PC-3 (cell line): Measurements from ENCODE around the gene DMD. TPM values are rescaled to one million over a fixed set of nuclear protein-coding genes. Genes with fewer than 3 reads are reported as not detected.

Experiments
- ATAC-seq: fragments of 200-7000 bp; cut with Tn5 transposase; 2 replicates; pipeline ENCODE4 v1.9.1; 2020; ENCODE audit warnings: mild to moderate bottlenecking, moderate library complexity
- BruUV-seq: library from RNA; stranded (reverse); fragments of 400-500 nt; replicated peaks from 2 replicates; lab custom pipeline; 2021; lab: Mats Ljungman, UMichigan
- CTCF ChIA-PET: fragments of 300-600 bp; sonication (Branson Sonifier 250); formaldehyde crosslinking; loops from one replicate; lab custom pipeline; 2022; ENCODE audit warnings: antibody characterized with exemption; lab: Charles Lee
- POLR2A ChIA-PET: fragments of 300-600 bp; sonication (Branson Sonifier 250); formaldehyde crosslinking; loops from one replicate; lab custom pipeline; 2022; ENCODE audit warnings: antibody characterized with exemption; ENCODE audit not compliant: unreplicated experiment; lab: Charles Lee
- DNase-seq: peaks from one replicate; pipeline ENCODE4 v3.0.0-alpha.2; 2015
- H2AFZ ChIP-seq: fragments of 300-600 bp; sonication (generic); 2 replicates; pipeline ENCODE4 v1.6.0; 2016; ENCODE audit warnings: antibody characterized with exemption, low read length
- H3F3A ChIP-seq: fragments of 300-600 bp; sonication (generic); one replicate; pipeline ENCODE4 v1.6.0; 2017; ENCODE audit warnings: antibody characterized with exemption, low read length, control low read depth, mild to moderate bottlenecking; ENCODE audit not compliant: unreplicated experiment
- H3K27ac ChIP-seq: fragments of 300-600 bp; sonication (generic); 2 replicates; pipeline ENCODE4 v1.5.1; 2016; ENCODE audit warnings: mild to moderate bottlenecking, low read length
- H3K27me3 ChIP-seq: fragments of 300-600 bp; sonication (generic); 2 replicates; pipeline ENCODE4 v1.6.1; 2016; ENCODE audit warnings: low read length, mixed read lengths
- H3K36me3 ChIP-seq: fragments of 300-600 bp; sonication (generic); 2 replicates; pipeline ENCODE4 v1.6.1; 2016; ENCODE audit warnings: low read depth, mixed run types, low read length, mixed read lengths
- H3K4me1 ChIP-seq: fragments of 300-600 bp; sonication (generic); 2 replicates; pipeline ENCODE4 v1.5.1; 2016; ENCODE audit warnings: low read length; ENCODE audit not compliant: insufficient read depth
- H3K4me2 ChIP-seq: fragments of 300-600 bp; sonication (generic); 2 replicates; pipeline ENCODE4 v1.6.0; 2016; ENCODE audit warnings: low read length
- H3K4me3 ChIP-seq: fragments of 300-600 bp; sonication (generic); 2 replicates; pipeline ENCODE4 v1.5.1; 2016; ENCODE audit warnings: mild to moderate bottlenecking, low read length, mixed read lengths
- H3K79me2 ChIP-seq: fragments of 300-600 bp; sonication (generic); 2 replicates; pipeline ENCODE4 v1.6.1; 2017; ENCODE audit warnings: low read length, mixed read lengths
- H3K9ac ChIP-seq: fragments of 300-600 bp; sonication (generic); 2 replicates; pipeline ENCODE4 v1.6.0; 2016; ENCODE audit warnings: mild to moderate bottlenecking, low read length
- H3K9me2 ChIP-seq: fragments of 300-600 bp; sonication (generic); replicated peaks from 2 replicates; pipeline ENCODE4 v1.6.1; 2016; ENCODE audit warnings: mixed run types, low read length, mixed read lengths
- H3K9me3 ChIP-seq: fragments of 300-600 bp; sonication (generic); 2 replicates; pipeline ENCODE4 v1.6.1; 2016; ENCODE audit warnings: low read length, mixed read lengths
- H4K20me1 ChIP-seq: fragments of 300-600 bp; sonication (generic); 2 replicates; pipeline ENCODE4 v1.6.1; 2016; ENCODE audit warnings: low read length, mixed read lengths
- CTCF ChIP-seq: fragments of 300-600 bp; sonication (generic); conservative IDR thresholded peaks from 2 replicates; pipeline ENCODE4 v1.5.1; 2017; ENCODE audit warnings: antibody characterized with exemption, low read depth, mild to moderate bottlenecking, low read length
- EZH2 ChIP-seq: fragments of 300-600 bp; sonication (generic); IDR thresholded peaks from one replicate; pipeline ENCODE4 v1.6.1; 2017; ENCODE audit warnings: antibody characterized with exemption, mild to moderate bottlenecking, low read length; ENCODE audit not compliant: unreplicated experiment
- EZH2phosphoT487 ChIP-seq: fragments of 300-600 bp; sonication (generic); IDR thresholded peaks from 2 replicates; pipeline ENCODE4 v1.6.1; 2018; ENCODE audit warnings: mild to moderate bottlenecking, antibody characterized with exemption, low read length, borderline replicate concordance
- intact Hi-C: fragments of 100-400 bp; cut with micrococcal nuclease; formaldehyde crosslinking; loops from 2 replicates; pipeline ENCODE4 v1.9.0; 2023
- total RNA-seq: library from RNA; depleted of rRNA; stranded (reverse); fragments of >200 nt; gene quantifications from 2 replicates; pipeline ENCODE4 v1.2.3, GENCODE V29; 2014

DMD gene
- total RNA-seq, 1 experiment from 2014 or later: not detected

GRCh38 chrX:32195611-32196010, 1015.7 kb downstream of the DMD start:
- no peaks in the 10 kb centered on the region for H4K20me1 ChIP-seq

GRCh38 chrX:32191316-32191715, 1020.0 kb downstream of the DMD start:
- Histone ChIP-seq H3K9ac (no peak overlapping the region), H3K4me1 (no peaks in the 10 kb centered on the region), H3K36me3 (no peaks in the 10 kb centered on the region), H3K4me2 (no peak overlapping the region), H2AFZ (no peak overlapping the region), H3K79me2 (no peaks in the 10 kb centered on the region), H3K27me3 (no peaks in the 10 kb centered on the region), H4K20me1 (no peaks in the 10 kb centered on the region), H3K9me3 (no peaks in the 10 kb centered on the region), H3K27ac (no peak overlapping the region), H3F3A (no peaks in the 10 kb centered on the region), H3K9me2 (no peaks in the 10 kb centered on the region), H3K4me3 (no peak overlapping the region)
- CTCF ChIA-PET: no interaction called here
- TF ChIP-seq CTCF (no peak), EZH2phosphoT487 (no peak), EZH2 (no peak)
- intact Hi-C loops: no loop called here
- no TSS peak for BruUV-seq
- POLR2A ChIA-PET: no interaction called here
- DNase-seq: no peak
- no peak for ATAC-seq

More at GRCh38 chrX:32195611-32196010, 1015.7 kb downstream of the DMD start:
- Histone ChIP-seq H3K9ac (no peak overlapping the region), H3F3A (no peaks in the 10 kb centered on the region), H3K9me3 (no peaks in the 10 kb centered on the region), H3K4me3 (no peak overlapping the region), H3K9me2 (no peaks in the 10 kb centered on the region), H3K27ac (no peak overlapping the region), H3K36me3 (no peaks in the 10 kb centered on the region), H3K4me2 (no peak overlapping the region), H3K79me2 (no peaks in the 10 kb centered on the region), H3K4me1 (no peaks in the 10 kb centered on the region), H2AFZ (no peak overlapping the region), H3K27me3 (no peaks in the 10 kb centered on the region)
- CTCF ChIA-PET: no interaction called here
- ATAC-seq: no peak
- BruUV-seq: no TSS peak
- intact Hi-C loops: no loop called here
- POLR2A ChIA-PET: no interaction called here
- DNase-seq: no peak
- TF ChIP-seq EZH2phosphoT487 (no peak), EZH2 (no peak), CTCF (no peak)

- H3K27ac ChIP-seq: no peak overlapping the region
- TF ChIP-seq EZH2phosphoT487: no peak
- no peak for TF ChIP-seq CTCF
- no peak for TF ChIP-seq EZH2
- CTCF ChIA-PET: no interaction called here
These were observed 1026.2 kb downstream of the DMD start for GRCh38 chrX:32185160-32185559.

More at GRCh38 chrX:32185160-32185559, 1026.2 kb downstream of the DMD start:
- no peak overlapping the region for H3K4me3 ChIP-seq
- H3K9me2 ChIP-seq: no peaks in the 10 kb centered on the region
- no peak for DNase-seq
- BruUV-seq: no TSS peak
- no peak overlapping the region for H3K4me2 ChIP-seq
- H2AFZ ChIP-seq: no peak overlapping the region
- H3K36me3 ChIP-seq: no peaks in the 10 kb centered on the region
- ATAC-seq: no peak
- H3K4me1 ChIP-seq: no peaks in the 10 kb centered on the region
- H3K9me3 ChIP-seq: no peaks in the 10 kb centered on the region
- H3K79me2 ChIP-seq: no peaks in the 10 kb centered on the region
- no peaks in the 10 kb centered on the region for H3F3A ChIP-seq
- H3K9ac ChIP-seq: no peak overlapping the region
- H4K20me1 ChIP-seq: no peaks in the 10 kb centered on the region
- intact Hi-C loops: no loop called here
- H3K27me3 ChIP-seq: no peaks in the 10 kb centered on the region
- POLR2A ChIA-PET: no interaction called here
